GM18867 (cell line): ENCODE measurements around the gene CC2D1A.

ENCODE experiments used
- ATAC-seq: cut with Tn5 transposase; IDR thresholded peaks from one replicate; pipeline ENCODE4 v1.9.1; 2021; ENCODE audit warnings: mild to moderate bottlenecking, moderate library complexity; ENCODE audit not compliant: unreplicated experiment

Gene CC2D1A

DNA sequence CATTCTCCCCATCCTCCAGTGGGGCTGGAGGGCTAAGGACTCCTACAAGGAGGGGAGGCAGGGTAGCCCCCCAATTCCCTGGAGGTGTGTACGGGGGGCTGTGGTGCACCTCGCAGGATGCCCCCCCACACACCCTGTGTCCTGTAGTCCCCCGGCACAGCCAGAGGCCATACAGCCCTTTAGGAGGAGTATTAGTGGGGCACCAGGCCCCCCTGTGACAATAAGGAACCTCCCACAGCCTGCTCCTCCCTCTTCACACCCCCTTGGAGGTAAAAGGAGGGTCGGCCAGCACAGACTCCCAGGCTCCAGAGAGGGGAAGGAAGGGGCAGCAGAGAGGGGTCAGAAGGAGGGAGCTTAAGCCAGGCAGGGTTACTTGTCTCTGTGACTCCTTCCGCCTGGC lies 29.2 kb upstream of the CC2D1A start, which contains the start of gene NANOS3:
Gene NANOS3, plus strand, starts transcription at position 301 of the 400 bp plus-strand sequence. CDS start 115 bp downstream, outside the sequence.
- no peak for ATAC-seq

- ATAC-seq: no peak
Measured at GRCh38 chr19:13877303-13877702, 28.7 kb upstream of the CC2D1A start.

- peak; percentile 76 for ATAC-seq
Measured at GRCh38 chr19:13880059-13881043, 25.6 kb upstream of the CC2D1A start.

DNA sequence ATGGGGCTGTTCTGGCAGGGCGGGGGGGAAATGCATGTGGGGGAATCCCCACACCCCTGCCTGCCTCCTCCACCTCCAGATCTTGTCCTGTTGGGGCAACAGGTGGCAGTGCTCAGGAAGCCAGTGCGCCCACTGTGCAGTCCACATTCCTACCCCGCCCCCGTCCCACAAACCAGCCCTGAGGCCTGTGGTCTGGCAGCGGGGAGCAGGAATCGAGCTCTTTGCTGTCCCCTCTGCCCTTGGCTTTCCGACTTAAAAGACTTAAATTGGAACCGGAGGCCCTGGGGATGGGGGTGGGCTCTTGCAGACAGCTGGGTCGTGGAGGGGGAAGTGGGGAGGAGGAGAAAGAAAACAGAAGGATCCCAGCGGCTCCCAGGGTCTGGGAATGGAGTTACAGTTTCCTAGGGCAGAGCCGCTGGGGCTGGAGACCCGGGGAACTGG lies 24.7 kb upstream of the CC2D1A start:
- ATAC-seq: no peak

DNA sequence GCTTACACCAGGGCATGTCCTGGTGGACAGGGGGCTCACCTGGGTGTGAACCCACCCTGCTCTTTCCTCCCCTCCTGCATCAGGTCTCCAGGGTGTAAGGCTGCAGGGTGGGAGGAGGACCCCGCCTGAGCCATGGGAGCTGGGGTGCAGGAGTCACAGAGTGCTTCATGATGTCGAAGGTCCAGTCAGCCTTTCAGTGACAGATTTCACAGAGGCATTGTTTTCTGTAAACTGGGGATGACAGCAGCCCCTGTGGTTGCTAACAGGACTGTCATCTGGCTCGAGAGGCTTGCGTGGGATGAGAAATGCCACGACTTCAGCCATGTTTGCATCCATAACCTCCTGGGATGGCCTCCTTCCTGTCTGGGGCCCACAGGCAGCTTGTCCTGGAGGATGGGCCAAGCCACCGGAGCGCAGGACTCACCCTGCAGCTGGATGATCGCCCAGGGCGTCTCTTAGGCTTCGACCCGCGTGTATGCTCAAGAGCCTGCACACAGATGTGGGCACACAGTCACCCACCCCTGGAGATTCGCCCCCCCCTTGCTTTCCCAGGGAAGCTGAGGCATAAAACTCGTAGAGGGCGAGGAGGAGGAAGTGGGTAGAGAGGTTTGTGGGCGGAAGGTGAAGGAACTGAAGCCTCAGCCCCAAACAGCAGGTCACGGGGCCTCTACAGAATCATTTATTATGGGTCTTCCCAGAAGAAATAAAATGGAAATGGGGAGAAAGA lies 24.1 kb upstream of the CC2D1A start:
- ATAC-seq: no peak

DNA sequence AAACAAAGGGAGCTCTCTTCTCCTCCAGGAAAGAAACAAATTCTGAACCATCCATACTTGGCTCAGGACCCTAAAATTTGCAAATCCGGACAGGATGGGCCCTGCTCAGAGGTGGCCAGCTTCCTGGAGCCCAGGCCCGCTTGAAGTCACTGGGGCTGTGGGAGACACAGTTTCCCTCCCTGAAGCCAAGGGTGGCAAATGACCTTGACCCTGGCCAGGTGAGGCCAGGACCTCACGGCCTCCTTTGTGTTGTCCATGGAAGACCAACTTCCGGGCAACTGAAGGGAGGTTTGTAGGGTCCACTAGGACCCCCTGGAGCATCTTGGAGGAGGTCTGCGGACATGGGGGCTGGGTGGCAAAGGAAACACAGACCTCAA lies 23.6 kb upstream of the CC2D1A start:
- ATAC-seq: no peak

GRCh38 chr19:13882836-13883235 lies 23.2 kb upstream of the CC2D1A start:
- ATAC-seq: no peak

DNA sequence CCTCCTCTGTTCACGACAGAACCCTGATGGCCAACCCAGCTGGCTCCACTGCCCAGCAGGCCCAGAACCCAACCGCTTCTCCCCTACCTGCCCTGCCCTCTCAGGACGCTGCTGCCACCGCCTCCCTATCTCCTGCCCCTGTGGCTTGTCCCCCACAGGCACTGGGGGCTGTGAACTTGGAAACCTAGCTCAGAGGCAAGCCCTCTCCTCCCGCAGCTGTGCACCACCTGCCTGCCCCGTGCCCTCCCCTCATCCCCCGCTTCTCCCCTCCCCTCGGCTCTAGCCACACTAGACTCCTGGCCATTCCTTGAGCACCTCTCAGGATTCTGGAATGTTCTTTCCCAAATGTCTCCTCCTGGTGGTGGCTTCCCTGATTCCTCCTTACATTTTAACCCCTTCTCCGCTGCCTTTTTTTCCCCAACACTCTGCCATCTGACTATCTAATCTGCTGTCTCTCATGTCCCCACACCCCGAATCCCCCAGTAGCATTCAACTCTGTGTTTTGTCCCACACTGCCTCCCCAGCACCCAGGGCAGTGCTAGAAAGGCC lies 22.4 kb upstream of the CC2D1A start:
- ATAC-seq: no peak

DNA sequence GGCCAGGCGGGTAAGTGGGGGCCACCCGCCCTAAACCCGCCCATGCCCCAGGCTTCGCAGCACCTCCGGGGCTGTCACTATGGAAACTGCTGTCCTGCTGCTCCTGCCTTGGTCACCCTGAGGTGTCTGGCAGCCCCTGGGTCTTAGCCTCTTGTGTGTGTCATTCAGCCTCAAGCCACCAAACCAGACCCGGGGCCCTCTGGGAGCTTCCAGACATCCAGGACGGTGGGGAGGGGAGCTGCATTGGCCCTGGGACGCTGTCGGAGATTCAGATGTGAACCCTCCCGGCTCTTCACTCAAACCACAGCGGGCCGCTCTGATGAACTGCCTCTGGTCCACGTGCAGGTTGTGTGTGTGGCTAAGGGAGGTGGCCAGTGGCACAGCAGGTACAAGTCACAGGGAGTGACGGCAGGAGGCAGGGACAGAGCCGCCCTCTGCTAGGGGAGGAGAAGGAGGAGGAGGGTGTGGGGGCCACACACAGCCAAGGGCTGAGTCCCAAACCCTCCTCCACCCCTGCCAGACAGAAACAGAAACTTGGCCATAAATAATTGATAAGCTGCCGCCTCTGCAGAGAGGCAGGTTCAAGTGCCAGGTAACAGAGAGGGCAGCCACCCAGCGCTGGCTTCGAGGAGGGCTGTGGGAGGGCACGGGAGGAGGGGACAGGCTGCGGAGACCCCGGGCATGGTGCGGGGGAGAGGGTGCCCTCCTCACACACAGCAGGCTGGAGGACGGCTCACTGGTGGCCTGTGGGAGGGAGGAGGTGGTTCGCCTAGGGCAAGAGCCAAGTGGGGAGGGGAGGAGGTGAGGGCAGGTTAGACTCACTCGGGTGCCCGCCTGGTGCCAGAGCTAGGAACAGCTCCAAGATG lies 21.0 kb upstream of the CC2D1A start:
- ATAC-seq: no peak

- ATAC-seq: no peak
Measured at GRCh38 chr19:13885826-13886365, 20.1 kb upstream of the CC2D1A start.

GRCh38 chr19:13887018-13887436 lies 19.0 kb upstream of the CC2D1A start:
- no peak for ATAC-seq

- no peak for ATAC-seq
Measured at GRCh38 chr19:13887517-13887916, 18.5 kb upstream of the CC2D1A start.

DNA sequence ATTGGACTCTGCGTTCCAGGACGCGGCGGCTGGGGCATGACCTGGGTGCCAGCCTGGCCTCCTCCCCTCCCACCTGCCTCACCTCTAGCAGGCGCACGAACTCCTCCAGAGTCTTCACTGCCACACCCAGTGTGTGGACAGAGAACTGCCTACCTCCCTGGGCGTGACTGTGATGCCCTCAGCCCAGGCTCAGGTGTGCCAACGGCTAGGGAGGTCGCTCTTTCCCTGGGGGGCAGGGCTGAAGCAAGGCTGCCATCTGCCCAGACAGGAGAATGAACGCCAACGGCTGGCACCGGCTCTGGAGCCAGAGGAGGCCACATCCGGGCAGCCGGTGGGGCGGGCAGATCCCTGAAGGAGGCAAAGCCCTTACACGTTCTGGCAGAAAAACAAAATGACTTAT lies 17.7 kb upstream of the CC2D1A start:
- no peak for ATAC-seq

GRCh38 chr19:13890136-13890535 lies 15.9 kb upstream of the CC2D1A start:
- ATAC-seq: no peak

- no peak for ATAC-seq
Measured at GRCh38 chr19:13892870-13893269, 13.1 kb upstream of the CC2D1A start.

GRCh38 chr19:13894552-13894951 lies 11.4 kb upstream of the CC2D1A start:
- no peak for ATAC-seq

GRCh38 chr19:13896227-13896626 lies 9.8 kb upstream of the CC2D1A start:
- no peak for ATAC-seq

GRCh38 chr19:13899393-13899792 lies 6.6 kb upstream of the CC2D1A start:
- no peak for ATAC-seq

- ATAC-seq: no peak
Measured at GRCh38 chr19:13899912-13900584, 6.0 kb upstream of the CC2D1A start.
